ENCODE measurements around the gene ALDOA.

Gene ALDOA

DNA sequence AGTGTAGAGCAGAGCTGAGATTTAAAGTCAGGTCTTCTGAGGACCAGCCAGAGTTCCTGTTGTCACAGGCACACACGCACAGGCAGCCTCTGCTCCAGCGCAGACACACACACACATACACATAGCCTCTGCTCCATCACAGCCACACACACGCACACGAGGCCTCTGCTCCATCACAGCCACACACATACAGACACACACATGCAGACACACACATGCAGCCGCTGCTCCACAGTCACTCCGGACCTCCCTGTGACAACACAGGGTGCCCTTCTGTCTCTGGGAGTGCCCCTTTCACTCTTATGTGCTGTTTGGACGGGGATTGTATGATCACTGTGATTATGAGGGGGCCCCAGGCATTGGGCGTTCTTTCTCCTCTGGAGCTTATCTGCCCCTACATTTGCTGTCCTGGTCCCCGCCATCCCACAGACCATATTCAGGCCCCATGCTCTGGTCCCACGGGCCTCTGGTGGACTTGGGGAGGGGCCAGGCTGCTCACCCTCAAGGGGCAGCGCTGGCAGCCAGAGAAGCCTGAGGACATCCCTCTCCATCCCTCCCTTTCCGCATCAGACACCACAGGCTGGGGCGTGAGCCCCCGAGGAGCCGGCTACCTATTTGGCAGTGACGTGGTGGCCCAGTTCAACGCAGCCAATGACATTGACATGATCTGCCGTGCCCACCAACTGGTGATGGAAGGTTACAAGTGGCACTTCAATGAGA is 18.7 kb downstream of the ALDOA start:
- Mint-ChIP-seq H3K36me3 (ENCODE audit: insufficient read depth) (peaks cover 64% of the 10 kb centered on the region), H3K9me3 (no peaks in the 10 kb centered on the region), H3K27me3 (no peaks in the 10 kb centered on the region), H3K4me3 (no peak overlapping the region), H3K4me1 (ENCODE audit: low read depth in 2 of 2) (peaks cover 6 to 16% of the 10 kb centered on the region in 2 donors), H3K27ac (peak overlapping the region in 1 of 2 donors; percentile 26)
- ATAC-seq (replicated peaks) (no peak), DNase-seq (no peak)

- H3K27ac Mint-ChIP-seq, result peak overlapping the region in 1 of 2 donors; percentile 26
- peaks cover 3 to 14% of the 10 kb centered on the region in 2 donors for H3K4me1 Mint-ChIP-seq (ENCODE audit: low read depth in 2 of 2)
- peaks cover 58% of the 10 kb centered on the region for H3K36me3 Mint-ChIP-seq (ENCODE audit: insufficient read depth)
- ATAC-seq (replicated peaks), result no peak
- DNase-seq, result no peak
- no peaks in the 10 kb centered on the region for H3K9me3 Mint-ChIP-seq
- no peaks in the 10 kb centered on the region for H3K27me3 Mint-ChIP-seq
- no peak overlapping the region for H3K4me3 Mint-ChIP-seq
These were observed 19.2 kb downstream of the ALDOA start for GRCh38 chr16:30084816-30085159.

DNA sequence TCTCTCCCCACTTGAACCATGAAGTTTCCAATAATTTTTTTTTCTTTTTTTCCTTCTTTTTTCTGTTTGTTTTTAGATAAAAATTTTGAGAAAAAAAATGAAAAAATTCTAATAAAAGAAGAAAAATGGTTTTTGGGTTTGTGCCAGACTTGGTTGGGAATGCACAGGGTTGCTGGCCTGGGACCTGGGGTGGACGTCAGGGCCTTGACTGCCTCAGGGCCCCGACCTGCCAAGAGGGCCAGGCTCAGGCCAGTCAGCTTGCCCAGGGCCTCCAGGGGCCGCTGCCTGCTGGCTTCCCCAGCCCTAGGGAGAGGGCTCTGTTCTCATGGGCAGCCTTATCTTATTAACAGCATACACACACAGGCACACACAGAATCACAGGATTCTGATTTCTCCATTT is 19.7 kb downstream of the ALDOA start:
- Mint-ChIP-seq H3K27me3 (no peaks in the 10 kb centered on the region), H3K4me3 (no peak overlapping the region), H3K27ac (peak overlapping the region in 1 of 2 donors; percentile 26), H3K4me1 (ENCODE audit: low read depth in 2 of 2) (peaks cover 3 to 14% of the 10 kb centered on the region in 2 donors), H3K9me3 (no peaks in the 10 kb centered on the region), H3K36me3 (ENCODE audit: insufficient read depth) (peaks cover 57% of the 10 kb centered on the region)
- no peak for ATAC-seq (replicated peaks)
- no peak for DNase-seq

- peaks cover 3 to 14% of the 10 kb centered on the region in 2 donors for H3K4me1 Mint-ChIP-seq (ENCODE audit: low read depth in 2 of 2)
These were observed 20.3 kb downstream of the ALDOA start for GRCh38 chr16:30085820-30086219.

DNA sequence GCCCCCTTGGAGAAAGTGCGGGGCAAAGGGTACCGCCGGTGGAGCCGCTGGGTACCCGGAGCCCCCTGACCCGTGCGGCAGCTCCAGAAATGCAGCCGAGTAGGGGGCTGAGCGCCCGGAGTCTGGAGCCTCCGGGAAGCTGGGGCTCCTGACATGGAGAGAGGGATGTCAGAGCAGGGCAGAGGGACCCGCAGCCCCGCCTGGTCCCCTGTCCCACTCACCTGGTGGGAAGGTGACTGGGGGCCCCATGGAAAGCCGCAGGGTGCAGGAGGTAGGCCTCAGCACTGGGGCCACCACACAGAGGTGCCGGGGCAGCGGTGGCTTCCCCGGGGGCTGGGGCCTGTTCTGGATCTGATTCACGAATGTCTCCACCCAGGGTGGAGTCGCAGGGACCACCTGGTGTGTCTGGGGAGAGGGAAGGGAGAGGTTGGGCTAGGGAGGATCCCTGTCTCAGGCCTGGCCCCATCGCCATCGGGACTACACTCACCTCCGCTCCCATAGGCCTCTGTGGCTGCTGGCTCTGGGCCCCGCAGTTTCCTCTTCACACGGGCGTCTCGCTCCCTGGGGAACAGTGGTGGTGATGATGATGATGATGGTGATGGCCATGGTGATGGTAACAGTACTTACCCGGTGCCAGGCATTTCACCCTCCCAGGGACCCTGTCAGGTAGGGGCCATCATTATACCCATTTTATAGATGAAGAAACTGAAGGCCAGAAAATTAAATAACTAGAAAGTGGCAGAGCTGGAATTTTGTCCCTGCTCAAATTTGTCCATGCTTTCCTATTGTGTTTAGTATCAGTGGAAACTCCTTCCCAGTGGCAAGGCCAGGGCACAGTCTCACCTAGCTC is 21.0 kb downstream of the ALDOA start:
- Mint-ChIP-seq H3K27me3 (no peaks in the 10 kb centered on the region), H3K4me1 (ENCODE audit: low read depth in 2 of 2) (peaks cover 4 to 14% of the 10 kb centered on the region in 2 donors), H3K27ac (peak overlapping the region; percentile 11 to 66), H3K4me3 (no peak overlapping the region), H3K36me3 (ENCODE audit: insufficient read depth) (peaks cover 44% of the 10 kb centered on the region), H3K9me3 (no peaks in the 10 kb centered on the region)
- DNase-seq (no peak), ATAC-seq (replicated peaks) (no peak)

More at GRCh38 chr16:30085820-30086219, 20.3 kb downstream of the ALDOA start:
- H3K36me3 Mint-ChIP-seq (ENCODE audit: insufficient read depth), result peaks cover 51% of the 10 kb centered on the region
- DNase-seq, result no peak
- no peaks in the 10 kb centered on the region for H3K27me3 Mint-ChIP-seq
- ATAC-seq (replicated peaks), result no peak
- peak overlapping the region in 1 of 2 donors; percentile 66 for H3K27ac Mint-ChIP-seq
- H3K4me3 Mint-ChIP-seq, result no peak overlapping the region
- H3K9me3 Mint-ChIP-seq, result no peaks in the 10 kb centered on the region

GRCh38 chr16:30087181-30087898 is 21.8 kb downstream of the ALDOA start:
- no peak overlapping the region for H3K4me3 Mint-ChIP-seq
- H3K4me1 Mint-ChIP-seq (ENCODE audit: low read depth in 2 of 2), result peaks cover 10 to 13% of the 10 kb centered on the region in 2 donors
- ATAC-seq (replicated peaks), result no peak
- no peaks in the 10 kb centered on the region for H3K9me3 Mint-ChIP-seq
- peak overlapping the region; percentile 11 to 66 for H3K27ac Mint-ChIP-seq
- peaks cover 38% of the 10 kb centered on the region for H3K36me3 Mint-ChIP-seq (ENCODE audit: insufficient read depth)
- no peak for DNase-seq
- no peaks in the 10 kb centered on the region for H3K27me3 Mint-ChIP-seq

- H3K27ac Mint-ChIP-seq, result peak overlapping the region; percentile 60 to 66
- H3K4me1 Mint-ChIP-seq (ENCODE audit: low read depth in 2 of 2), result peaks cover 11 to 14% of the 10 kb centered on the region in 2 donors
- H3K4me3 Mint-ChIP-seq, result no peak overlapping the region
- peaks cover 40% of the 10 kb centered on the region for H3K36me3 Mint-ChIP-seq (ENCODE audit: insufficient read depth)
- ATAC-seq (replicated peaks), result no peak
- no peaks in the 10 kb centered on the region for H3K27me3 Mint-ChIP-seq
- DNase-seq, result no peak
- H3K9me3 Mint-ChIP-seq, result no peaks in the 10 kb centered on the region
These were observed 22.8 kb downstream of the ALDOA start for GRCh38 chr16:30088237-30088831.

- ATAC-seq (replicated peaks), result no peak
These were observed 23.5 kb downstream of the ALDOA start for GRCh38 chr16:30088832-30089624.

DNA sequence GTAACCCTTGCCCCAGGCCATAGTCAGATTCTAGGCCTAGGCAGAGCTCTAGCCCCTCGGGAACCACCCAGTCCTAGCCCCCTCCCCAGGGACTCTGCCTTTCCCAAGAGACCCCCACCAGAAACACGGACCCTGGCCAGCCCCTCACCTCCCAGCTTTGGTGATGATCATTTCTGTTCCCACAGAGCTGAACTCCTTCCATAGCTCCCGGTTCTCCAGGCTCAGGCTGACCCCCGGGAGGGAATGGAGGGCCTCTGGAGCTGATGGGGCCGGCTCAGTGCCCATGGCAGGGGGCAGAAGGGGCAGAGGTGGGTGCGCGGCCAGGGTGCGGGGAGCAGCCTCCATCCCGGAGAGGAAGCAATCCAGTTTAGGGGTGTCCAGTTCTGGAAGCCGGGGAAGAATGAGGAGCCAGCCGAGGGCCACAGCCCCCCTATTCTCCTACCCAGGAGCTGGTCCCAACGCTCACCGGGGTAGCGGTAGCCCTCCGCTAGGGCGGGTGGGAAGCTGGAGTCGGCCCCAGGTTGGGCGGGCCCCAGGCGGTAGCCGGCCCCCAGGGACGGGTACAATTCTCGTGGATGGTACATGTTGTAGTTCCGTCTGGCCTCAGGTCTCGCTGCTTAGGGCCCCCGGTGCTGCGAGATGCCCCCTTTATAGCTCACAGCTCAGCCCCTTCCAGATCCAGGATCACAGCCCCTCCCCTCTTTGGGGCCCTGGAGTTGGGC is 25.2 kb downstream of the ALDOA start:
- Mint-ChIP-seq H3K36me3 (ENCODE audit: insufficient read depth) (peaks cover 48% of the 10 kb centered on the region), H3K27ac (no peak overlapping the region), H3K4me3 (peak overlapping the region in 1 of 2 donors; percentile 21), H3K27me3 (no peaks in the 10 kb centered on the region), H3K4me1 (ENCODE audit: low read depth in 2 of 2) (peaks cover 27 to 28% of the 10 kb centered on the region in 2 donors), H3K9me3 (no peaks in the 10 kb centered on the region)
- DNase-seq (no peak), ATAC-seq (replicated peaks) (no peak)

More at GRCh38 chr16:30088832-30089624, 23.5 kb downstream of the ALDOA start:
- Mint-ChIP-seq H3K36me3 (ENCODE audit: insufficient read depth) (peaks cover 41% of the 10 kb centered on the region), H3K4me3 (no peak overlapping the region), H3K27ac (peak overlapping the region; percentile 59 to 60), H3K27me3 (no peaks in the 10 kb centered on the region), H3K4me1 (ENCODE audit: low read depth in 2 of 2) (peaks cover 13 to 16% of the 10 kb centered on the region in 2 donors), H3K9me3 (no peaks in the 10 kb centered on the region)
- no peak for DNase-seq

DNA sequence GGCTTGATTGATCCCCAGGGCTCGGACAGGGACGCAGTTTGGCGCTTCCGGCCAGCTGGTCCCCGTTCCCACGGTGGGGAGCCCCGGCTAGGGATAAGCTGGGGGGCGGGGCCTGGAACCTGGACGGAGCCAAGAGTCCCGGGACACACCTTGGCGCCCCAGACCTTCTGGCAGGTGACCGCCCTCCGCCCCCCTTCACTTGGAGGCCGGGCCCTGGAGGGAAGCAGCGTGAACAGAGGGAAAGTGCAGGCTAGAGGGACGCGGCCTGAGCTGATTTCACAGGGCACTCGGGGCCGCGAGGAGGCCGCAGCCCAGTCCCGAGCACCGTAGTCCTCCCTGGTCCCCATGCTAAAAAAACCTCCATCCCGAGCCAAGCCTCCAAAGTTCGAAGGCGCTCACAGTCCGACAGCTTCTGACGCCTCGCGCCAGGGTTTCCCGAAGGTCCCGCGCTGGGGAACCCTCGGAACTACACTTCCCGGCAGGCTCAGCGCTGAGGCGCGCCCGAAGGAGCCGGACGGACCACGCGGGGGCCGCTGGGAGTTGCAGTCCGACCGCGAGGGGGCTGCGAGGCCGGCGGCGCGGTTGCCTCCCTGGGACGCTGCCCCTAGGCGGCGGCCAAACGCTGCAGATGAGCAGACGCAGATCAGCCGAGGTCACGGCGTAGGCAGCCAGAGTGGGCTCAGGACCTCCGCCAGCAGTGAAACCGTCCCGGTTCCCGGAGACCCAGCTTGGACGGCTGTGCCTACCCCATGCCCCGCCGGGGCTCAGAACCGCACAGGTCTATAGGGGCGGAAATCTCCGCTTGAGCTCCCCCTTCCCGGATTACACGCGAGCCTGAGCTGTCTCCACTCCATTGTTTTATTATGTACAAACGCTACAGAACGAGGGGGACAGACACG is 26.2 kb downstream of the ALDOA start, which contains the start of gene TBX6:
TBX6 (minus strand) TSS at position 451 of the 899 bp plus-strand sequence. CDS start 731 bp downstream, outside the sequence.
- H3K36me3 Mint-ChIP-seq (ENCODE audit: insufficient read depth), result peaks cover 45% of the 10 kb centered on the region
- H3K4me3 Mint-ChIP-seq, result peak within 1 kb of the TSS; percentile 80 to 89
- H3K9me3 Mint-ChIP-seq, result no peaks in the 10 kb centered on the region
- peaks cover 27 to 32% of the 10 kb centered on the region in 2 donors for H3K4me1 Mint-ChIP-seq (ENCODE audit: low read depth in 2 of 2)
- no peaks in the 10 kb centered on the region for H3K27me3 Mint-ChIP-seq
- DNase-seq (peak; percentile 90 to 92 (median 92)), ATAC-seq (replicated peaks) (peak; percentile 80)
- H3K27ac Mint-ChIP-seq, result peak within 1 kb of the TSS; percentile 91 to 92

DNA sequence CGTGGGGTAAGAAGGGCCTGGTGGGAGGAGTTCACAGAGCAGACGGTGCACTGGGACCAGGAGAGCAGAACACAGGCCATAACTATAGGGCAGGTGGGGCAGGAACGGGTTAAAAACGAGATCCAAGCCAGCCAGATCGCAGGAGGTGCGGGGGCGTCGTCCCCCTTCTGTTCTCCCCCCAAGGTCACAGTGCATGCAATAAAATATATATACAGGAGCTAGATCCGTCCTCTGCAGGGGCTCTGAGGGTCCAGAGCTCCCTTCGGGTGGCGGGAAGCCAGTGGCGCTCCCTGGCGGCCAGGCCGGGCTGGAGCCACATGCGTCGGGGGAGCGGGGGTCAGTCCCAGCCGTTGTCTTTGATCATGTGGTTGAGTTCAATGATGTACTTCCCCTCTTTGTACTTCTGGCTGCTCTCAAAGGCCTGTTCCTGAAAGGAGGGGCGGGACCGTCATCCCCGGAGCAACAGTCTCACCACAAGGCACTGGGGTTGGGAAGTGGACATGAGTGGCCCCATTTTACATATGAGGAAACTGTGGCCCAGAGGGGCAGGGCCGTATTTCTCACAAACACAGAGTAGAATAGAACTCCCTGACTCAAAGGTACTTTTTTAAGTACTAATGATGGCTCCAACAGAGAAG is 26.9 kb downstream of the ALDOA start:
- ATAC-seq (replicated peaks) (peak; percentile 44), DNase-seq (peak; percentile 53 to 59 (median 58))
- peak overlapping the region; percentile 80 to 89 for H3K4me3 Mint-ChIP-seq
- H3K36me3 Mint-ChIP-seq (ENCODE audit: insufficient read depth), result peaks cover 48% of the 10 kb centered on the region
- peaks cover 27 to 34% of the 10 kb centered on the region in 2 donors for H3K4me1 Mint-ChIP-seq (ENCODE audit: low read depth in 2 of 2)
- H3K27me3 Mint-ChIP-seq, result no peaks in the 10 kb centered on the region
- peak overlapping the region; percentile 91 to 92 for H3K27ac Mint-ChIP-seq
- peaks cover 0 to under 1% of the 10 kb centered on the region in 2 donors for H3K9me3 Mint-ChIP-seq
